Thyroid gland (tissue), 4 donors: ENCODE measurements around the gene TRAPPC4. TPM values are rescaled to one million over a fixed set of nuclear protein-coding genes. Genes with fewer than 3 reads are reported as not detected.
"Not testable (repeated sequence)": the region's sequence is repeated elsewhere in the genome, so short reads cannot be mapped to it uniquely, and the experiment has no call there.

Source experiments
- DNase-seq, 2 donors: peaks; one replicate each; pipeline ENCODE4 v3.0.0-alpha.2; 2019
- H3K27ac ChIP-seq, 3 donors: fragments of 200-600 bp; sonication (generic); 1 replicate in 2 of 3; 2 replicates in 1 of 3; pipeline ENCODE4 v1.5.1; 2016 to 2019; ENCODE audit warnings: mild to moderate bottlenecking in 1 of 3, moderate library complexity in 1 of 3
- H3K27me3 ChIP-seq: fragments of 200-600 bp; sonication (generic); one replicate; pipeline ENCODE4 v1.5.1; 2019
- H3K36me3 ChIP-seq, 2 donors: fragments of 200-600 bp; sonication (generic); one replicate each; pipeline ENCODE4 v1.5.1; 2016 to 2019
- H3K4me1 ChIP-seq, 2 donors: fragments of 200-600 bp; sonication (generic); one replicate each; pipeline ENCODE4 v1.5.1; 2017 to 2019
- H3K4me3 ChIP-seq, 3 donors: fragments of 200-600 bp; sonication (generic); replicated peaks in 1 of 3; 1 replicate in 2 of 3; 2 replicates in 1 of 3; pipeline ENCODE4 v1.5.1; 2016; ENCODE audit warnings: mild to moderate bottlenecking in 1 of 3
- H3K9me3 ChIP-seq: fragments of 200-600 bp; sonication (generic); one replicate; pipeline ENCODE4 v1.5.1; 2017
- POLR2A ChIP-seq, 2 donors: fragments of 450-650 bp; IDR thresholded peaks; one replicate each; pipeline ENCODE4 v1.6.1; 2017; ENCODE audit warnings: antibody characterized with exemption in 2 of 2, mild to moderate bottlenecking in 2 of 2, moderate library complexity in 1 of 2
- WGBS, 2 donors: methylation state at CpG; one replicate each; pipeline ENCODE4 v1.1.5; 2017; 5-methylcytosine and 5-hydroxymethylcytosine counted together
- intact Hi-C: fragments of 100-400 bp; cut with DNase I; formaldehyde crosslinking; loops from one replicate; pipeline ENCODE4 v1.15.1; 2023
- total RNA-seq, 4 donors: library from RNA; depleted of rRNA; stranded (reverse); fragments of >200 nt; gene quantifications; one replicate each; pipeline ENCODE4 v1.2.3, GENCODE V29; 2016
- TF ChIP-seq, protein P1 (sequence below), 6 experiments: fragments of 200-600 bp in 3 of 6; fragments of 450-650 bp in 3 of 6; sonication (generic) in 3 of 6; IDR thresholded peaks; one replicate each; pipeline ENCODE4 v1.5.1; 2016 to 2019; ENCODE audit warnings: antibody characterized with exemption in 6 of 6, mild to moderate bottlenecking in 2 of 6, inconsistent platforms in 1 of 6, moderate library complexity in 1 of 6

TRAPPC4 gene
- total RNA-seq, 4 donors from 2014 or later: 42.1 to 70.0 (median 53.2) TPM

DNA sequence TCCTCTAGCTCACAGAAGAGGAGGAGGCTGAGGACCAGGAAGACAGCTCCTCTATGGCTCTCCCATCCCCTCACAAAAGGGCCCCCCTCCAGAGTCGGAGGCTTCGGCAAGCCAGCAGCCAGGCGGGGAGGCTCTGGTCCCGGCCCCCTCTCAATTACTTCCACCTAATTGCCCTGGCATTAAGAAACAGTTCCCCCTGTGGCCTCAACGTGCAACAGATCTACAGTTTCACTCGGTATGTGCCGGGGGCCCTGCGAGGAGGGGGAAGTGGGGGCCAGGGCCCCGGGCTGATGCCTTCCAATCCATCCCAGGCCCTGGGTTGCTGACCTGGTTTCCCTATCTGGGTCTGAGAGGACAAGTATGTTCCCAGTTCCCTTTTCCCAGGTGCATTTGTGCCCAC is 39.1 kb upstream of the TRAPPC4 start:
- intact Hi-C loops: no loop called here
- WGBS, 2 donors: 36 to 45% methylated on average over 7 to 9 of the region's 9 CpGs
- peak; percentile 2 to 7 for DNase-seq
- peak overlapping the region; percentile 33 to 71 (median 65) for H3K27ac ChIP-seq
- H3K4me3 ChIP-seq: no peak overlapping the region
- no peaks in the 10 kb centered on the region for H3K36me3 ChIP-seq
- H3K4me1 ChIP-seq: peaks cover 10 to 26% of the 10 kb centered on the region in 2 donors
- H3K27me3 ChIP-seq: no peaks in the 10 kb centered on the region
- H3K9me3 ChIP-seq: no peaks in the 10 kb centered on the region
- no peak for TF ChIP-seq POLR2A (IDR thresholded peaks at IDR 0.05)
- TF ChIP-seq, protein P1, sequence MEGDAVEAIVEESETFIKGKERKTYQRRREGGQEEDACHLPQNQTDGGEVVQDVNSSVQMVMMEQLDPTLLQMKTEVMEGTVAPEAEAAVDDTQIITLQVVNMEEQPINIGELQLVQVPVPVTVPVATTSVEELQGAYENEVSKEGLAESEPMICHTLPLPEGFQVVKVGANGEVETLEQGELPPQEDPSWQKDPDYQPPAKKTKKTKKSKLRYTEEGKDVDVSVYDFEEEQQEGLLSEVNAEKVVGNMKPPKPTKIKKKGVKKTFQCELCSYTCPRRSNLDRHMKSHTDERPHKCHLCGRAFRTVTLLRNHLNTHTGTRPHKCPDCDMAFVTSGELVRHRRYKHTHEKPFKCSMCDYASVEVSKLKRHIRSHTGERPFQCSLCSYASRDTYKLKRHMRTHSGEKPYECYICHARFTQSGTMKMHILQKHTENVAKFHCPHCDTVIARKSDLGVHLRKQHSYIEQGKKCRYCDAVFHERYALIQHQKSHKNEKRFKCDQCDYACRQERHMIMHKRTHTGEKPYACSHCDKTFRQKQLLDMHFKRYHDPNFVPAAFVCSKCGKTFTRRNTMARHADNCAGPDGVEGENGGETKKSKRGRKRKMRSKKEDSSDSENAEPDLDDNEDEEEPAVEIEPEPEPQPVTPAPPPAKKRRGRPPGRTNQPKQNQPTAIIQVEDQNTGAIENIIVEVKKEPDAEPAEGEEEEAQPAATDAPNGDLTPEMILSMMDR (IDR thresholded peaks at IDR 0.05): no peak

DNA sequence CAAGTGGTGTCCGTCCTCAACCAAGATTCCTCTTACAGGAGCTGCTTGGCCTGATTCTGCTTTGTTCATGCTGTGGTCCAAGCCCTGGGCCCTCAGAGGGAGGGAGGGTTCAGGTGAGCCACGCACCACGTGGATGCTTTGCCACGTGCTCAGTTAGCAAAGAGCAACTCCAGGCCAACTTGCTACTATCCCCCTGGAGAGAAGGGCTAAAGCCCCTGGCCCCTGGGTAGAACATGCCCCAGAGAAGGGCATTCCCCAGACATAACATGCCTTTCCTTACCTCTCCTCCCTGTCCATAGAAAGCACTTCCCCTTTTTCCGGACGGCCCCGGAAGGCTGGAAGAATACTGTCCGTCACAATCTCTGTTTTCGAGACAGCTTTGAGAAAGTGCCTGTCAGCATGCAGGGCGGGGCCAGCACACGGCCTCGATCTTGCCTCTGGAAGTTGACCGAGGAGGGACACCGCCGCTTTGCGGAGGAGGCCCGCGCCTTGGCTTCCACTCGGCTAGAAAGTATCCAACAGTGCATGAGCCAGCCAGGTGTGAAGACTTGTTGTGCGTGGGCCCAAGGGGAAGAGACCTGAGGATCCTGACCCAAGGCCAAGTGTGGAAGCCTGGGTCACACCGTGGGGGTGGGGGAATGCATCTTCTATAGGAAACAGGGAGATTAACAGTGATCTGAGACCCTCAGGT is 38.2 kb upstream of the TRAPPC4 start:
- no peaks in the 10 kb centered on the region for H3K9me3 ChIP-seq
- peak; percentile 86 to 91 for DNase-seq
- peaks cover 13 to 33% of the 10 kb centered on the region in 2 donors for H3K4me1 ChIP-seq
- TF ChIP-seq POLR2A (IDR thresholded peaks at IDR 0.05): peak in 1 of 2 donors; percentile 2
- TF ChIP-seq, protein P1 (IDR thresholded peaks at IDR 0.05): no peak
- no peak overlapping the region for H3K4me3 ChIP-seq
- WGBS, 2 donors: 11% methylated on average over 16 to 17 of the region's 21 CpGs
- peak overlapping the region in 2 of 3 donors; percentile 65 to 71 for H3K27ac ChIP-seq
- H3K36me3 ChIP-seq: no peaks in the 10 kb centered on the region
- H3K27me3 ChIP-seq: no peaks in the 10 kb centered on the region
- intact Hi-C loops: no loop called here

DNA sequence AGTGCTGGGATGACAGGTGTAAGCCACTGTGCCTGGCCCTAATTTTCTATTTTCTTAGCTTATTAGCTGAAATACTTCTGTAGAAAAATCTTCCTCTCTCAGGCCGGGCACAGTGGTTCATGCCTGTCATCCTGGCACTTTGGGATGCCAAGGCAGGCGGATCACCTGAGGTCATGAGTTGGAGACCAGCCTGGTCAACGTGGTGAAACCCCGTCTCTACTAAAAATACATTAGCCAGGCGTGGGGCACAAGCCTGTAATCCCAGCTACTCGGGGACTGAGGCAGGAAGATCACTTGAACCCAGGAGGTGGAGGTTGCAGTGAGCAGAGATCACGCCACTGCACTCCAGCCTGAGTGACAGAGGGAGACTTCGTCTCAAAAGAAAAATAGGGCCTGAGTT is 34.2 kb upstream of the TRAPPC4 start:
- DNase-seq: peak; percentile 37
- peak overlapping the region in 1 of 3 donors; percentile 58 for H3K27ac ChIP-seq
- H3K36me3 ChIP-seq, intact Hi-C loops, H3K9me3 ChIP-seq, H3K27me3 ChIP-seq, H3K4me3 ChIP-seq: not testable (repeated sequence)
- peaks cover 12 to 24% of the 10 kb centered on the region in 2 donors for H3K4me1 ChIP-seq
- WGBS, 2 donors: 36 to 50% methylated on average over 8 of the region's 8 CpGs

DNA sequence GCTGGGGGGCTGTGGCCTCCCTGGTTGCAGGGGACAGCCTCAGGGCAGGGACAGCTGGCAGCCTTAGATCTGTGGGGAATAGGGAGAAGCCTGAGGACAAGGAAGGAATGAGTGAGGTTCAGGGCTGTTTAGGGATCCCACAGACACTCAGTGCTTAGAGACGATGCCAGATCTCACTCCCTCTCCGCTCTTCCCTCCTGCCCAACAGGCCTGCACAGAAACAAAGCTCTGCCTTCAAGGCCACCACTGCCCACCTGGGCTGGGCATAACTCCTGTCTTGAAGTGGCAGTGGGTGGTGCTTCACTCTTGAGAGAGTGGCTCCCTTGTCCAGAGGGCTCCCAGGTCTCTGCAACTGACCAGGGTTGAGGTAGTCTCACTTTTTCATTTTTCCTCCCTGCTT is 33.7 kb upstream of the TRAPPC4 start:
- Histone ChIP-seq H3K27me3 (no peaks in the 10 kb centered on the region), H3K4me3 (no peak overlapping the region), H3K4me1 (peaks cover 7 to 19% of the 10 kb centered on the region in 2 donors), H3K9me3 (no peaks in the 10 kb centered on the region), H3K36me3 (no peaks in the 10 kb centered on the region), H3K27ac (peak overlapping the region in 1 of 3 donors; percentile 58)
- no peak for TF ChIP-seq POLR2A (IDR thresholded peaks at IDR 0.05)
- TF ChIP-seq, protein P1 (IDR thresholded peaks at IDR 0.05): no peak
- DNase-seq: peak; percentile 43 to 54
- intact Hi-C loops: no loop called here
- WGBS, 2 donors: 34 to 52% methylated on average over 2 of the region's 2 CpGs

DNA sequence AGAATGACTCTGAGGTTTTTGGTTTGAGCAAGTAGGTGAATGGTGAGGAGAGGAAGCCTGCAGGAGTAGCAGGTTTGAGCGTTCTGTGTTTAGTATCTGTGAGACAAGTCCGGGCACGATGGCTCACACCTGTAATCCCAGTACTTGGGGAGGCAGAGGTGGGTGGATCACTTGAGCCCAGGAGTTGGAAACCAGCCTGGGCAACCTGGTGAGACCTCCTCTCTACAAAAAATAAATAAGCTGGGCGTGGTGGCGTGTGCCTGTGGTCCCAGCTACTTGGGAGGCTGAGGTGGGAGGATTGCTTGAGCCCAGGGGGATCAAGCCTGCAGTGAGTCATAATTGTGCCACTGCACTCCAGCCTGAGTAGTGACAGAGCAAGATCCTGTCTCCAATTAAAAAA is 30.3 kb upstream of the TRAPPC4 start:
- TF ChIP-seq POLR2A (IDR thresholded peaks at IDR 0.05): no peak
- TF ChIP-seq, protein P1 (IDR thresholded peaks at IDR 0.05): no peak
- H3K27me3 ChIP-seq: no peaks in the 10 kb centered on the region
- DNase-seq: no peak
- H3K27ac ChIP-seq: no peak overlapping the region
- peaks cover 4 to 9% of the 10 kb centered on the region in 2 donors for H3K4me1 ChIP-seq
- 89 to 91% methylated on average over 5 of the region's 5 CpGs for WGBS, 2 donors
- no peaks in the 10 kb centered on the region for H3K36me3 ChIP-seq
- intact Hi-C loops: no loop called here
- no peaks in the 10 kb centered on the region for H3K9me3 ChIP-seq
- no peak overlapping the region for H3K4me3 ChIP-seq

DNA sequence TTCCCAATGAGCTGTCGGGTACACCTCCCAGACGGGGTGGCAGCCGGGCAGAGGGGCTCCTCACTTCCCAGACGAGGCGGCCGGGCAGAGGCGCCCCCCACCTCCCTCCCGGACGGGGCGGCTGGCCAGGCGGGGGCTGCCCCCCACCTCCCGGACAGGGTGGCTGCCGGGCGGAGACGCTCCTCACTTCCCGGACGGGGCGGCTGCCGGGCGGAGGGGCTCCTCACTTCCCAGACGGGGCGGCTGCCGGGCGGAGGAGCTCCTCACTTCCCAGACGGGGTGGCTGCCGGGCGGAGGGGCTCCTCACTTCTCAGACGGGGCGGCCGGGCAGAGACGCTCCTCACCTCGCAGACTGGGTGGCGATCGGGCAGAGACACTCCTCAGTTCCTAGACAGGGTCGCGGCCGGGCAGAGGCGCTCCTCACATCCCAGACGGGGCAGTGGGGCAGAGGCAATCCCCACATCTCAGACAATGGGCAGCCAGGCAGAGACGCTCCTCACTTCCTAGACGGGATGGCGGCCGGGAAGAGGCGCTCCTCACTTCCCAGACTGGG is 27.0 kb upstream of the TRAPPC4 start:
- H3K4me1 ChIP-seq, DNase-seq, H3K27me3 ChIP-seq, H3K27ac ChIP-seq, intact Hi-C loops, H3K36me3 ChIP-seq, H3K4me3 ChIP-seq, H3K9me3 ChIP-seq: not testable (repeated sequence)
- 95 to 96% methylated on average over 18 to 37 of the region's 44 CpGs for WGBS, 2 donors
